ENCODE measurements around the gene PPFIA3. TPM values are rescaled to one million over a fixed set of nuclear protein-coding genes. Genes with fewer than 3 reads are reported as not detected.

PPFIA3 gene
- total and polyA plus RNA-seq, 4 experiments from 2014 or later, result 0.27 to 4.5 (median 2.3) TPM

GRCh38 chr19:49110567-49110966 is 8.8 kb upstream of the PPFIA3 start:
- Mint-ChIP-seq H3K27ac (no peak overlapping the region), H3K9me3 (no peaks in the 10 kb centered on the region), H3K36me3 (peaks cover 31 to 32% of the 10 kb centered on the region in 2 donors), H3K27me3 (no peaks in the 10 kb centered on the region), H3K4me3 (no peak overlapping the region), H3K4me1 (peaks cover 11 to 22% (median 15%) of the 10 kb centered on the region in 4 donors)
- intact Hi-C loops (cut with micrococcal nuclease), result no loop called here
- Histone ChIP-seq H3K36me3 (ENCODE audit: insufficient read depth, low read length) (peaks cover 17% of the 10 kb centered on the region), H3K27ac (ENCODE audit: low read depth, low read length) (no peak overlapping the region), H3K9me3 (ENCODE audit: control insufficient read depth in 1 of 2, low read length in 2 of 2) (no peaks in the 10 kb centered on the region), H3K4me3 (ENCODE audit: low read length in 2 of 2) (no peak overlapping the region), H3K27me3 (ENCODE audit: insufficient read depth, low read length) (no peaks in the 10 kb centered on the region), H3K4me1 (ENCODE audit: insufficient read depth, low read length) (peaks cover 6% of the 10 kb centered on the region)
- no peak for DNase-seq
- ChIA-PET POLR2A (ENCODE audit: partially characterized antibody) (interaction anchor here (0.7 kb wide), 2 partner anchors 345 to 696 kb away, joined by 3 read pairs; no protein-coding TSS in a partner anchor), CTCF (ENCODE audit: partially characterized antibody) (interaction anchor here (0.9 kb wide), 1 partner anchor 13 kb away, joined by 4 read pairs; no protein-coding TSS in a partner anchor)

- Histone ChIP-seq H3K9me3 (ENCODE audit: control insufficient read depth in 1 of 2, low read length in 2 of 2) (no peaks in the 10 kb centered on the region), H3K4me3 (ENCODE audit: low read length in 2 of 2) (no peak overlapping the region), H3K27ac (ENCODE audit: low read depth, low read length) (no peak overlapping the region), H3K4me1 (ENCODE audit: insufficient read depth, low read length) (peaks cover 10% of the 10 kb centered on the region), H3K27me3 (ENCODE audit: insufficient read depth, low read length) (no peaks in the 10 kb centered on the region), H3K36me3 (ENCODE audit: insufficient read depth, low read length) (peaks cover 15% of the 10 kb centered on the region)
- H3K27me3 Mint-ChIP-seq, result no peaks in the 10 kb centered on the region
- peak in 1 of 5 donors; percentile 24 for DNase-seq
- intact Hi-C loops (cut with micrococcal nuclease), result no loop called here
- H3K9me3 Mint-ChIP-seq, result no peaks in the 10 kb centered on the region
- peaks cover 13 to 25% (median 16%) of the 10 kb centered on the region in 4 donors for H3K4me1 Mint-ChIP-seq
- H3K4me3 Mint-ChIP-seq, result peak overlapping the region in 2 of 8 donors; percentile 9 to 59
- peaks cover 24 to 26% of the 10 kb centered on the region in 2 donors for H3K36me3 Mint-ChIP-seq
- ChIA-PET POLR2A (ENCODE audit: partially characterized antibody) (no interaction called here), CTCF (ENCODE audit: partially characterized antibody) (interaction anchor here (0.9 to 1.0 kb wide), 2 partner anchors 14 kb away, joined by 4 to 5 read pairs; no protein-coding TSS in a partner anchor)
- H3K27ac Mint-ChIP-seq, result peak overlapping the region in 2 of 7 donors; percentile 28 to 35
Measured at GRCh38 chr19:49111218-49111998, 7.9 kb upstream of the PPFIA3 start.

GRCh38 chr19:49113762-49114629 is 5.3 kb upstream of the PPFIA3 start, which contains the start of gene LIN7B:
Gene LIN7B, plus strand, starts transcription at chr19:49114370. Its CDS starts 35 bp downstream, at chr19:49114405.
- no peaks in the 10 kb centered on the region for H3K36me3 ChIP-seq (ENCODE audit: insufficient read depth, low read length)
- Mint-ChIP-seq H3K27ac (peak within 1 kb of the TSS; percentile 68 to 95 (median 88)), H3K27me3 (no peaks in the 10 kb centered on the region), H3K9me3 (peaks cover 0 to 2% (median 0%) of the 10 kb centered on the region in 8 donors), H3K36me3 (peaks cover 6 to 9% of the 10 kb centered on the region in 2 donors), H3K4me3 (peak within 1 kb of the TSS; percentile 85 to 95 (median 90)), H3K4me1 (peaks cover 20 to 42% (median 32%) of the 10 kb centered on the region in 4 donors)
- H3K4me3 ChIP-seq (ENCODE audit: low read length in 2 of 2), result peak within 1 kb of the TSS; percentile 14 to 57
- H3K27ac ChIP-seq (ENCODE audit: low read depth, low read length), result peak within 1 kb of the TSS; percentile 48
- DNase-seq, result peak; percentile 74 to 89 (median 82)
- H3K9me3 ChIP-seq (ENCODE audit: control insufficient read depth in 1 of 2, low read length in 2 of 2), result no peaks in the 10 kb centered on the region
- intact Hi-C loops (cut with micrococcal nuclease), result loop anchor here (1.0 kb wide), 3 partner anchors 8 to 29 kb away; partner anchors contain the start of gene SNRNP70
- CTCF ChIA-PET (ENCODE audit: partially characterized antibody), result interaction anchor here (0.5 to 2.9 kb wide), 18 partner anchors 9 to 475 kb away, joined by 3 to 20 read pairs (median 4); partner anchors contain the start of genes GYS1 and RUVBL2
- POLR2A ChIA-PET (ENCODE audit: partially characterized antibody), result interaction anchor here (0.7 to 4.0 kb wide), 9 partner anchors 10 to 604 kb away, joined by 3 to 38 read pairs (median 4); partner anchors contain the start of genes CGB7, GYS1 and RUVBL2
- no peaks in the 10 kb centered on the region for H3K27me3 ChIP-seq (ENCODE audit: insufficient read depth, low read length)
- peaks cover 25% of the 10 kb centered on the region for H3K4me1 ChIP-seq (ENCODE audit: insufficient read depth, low read length)

GRCh38 chr19:49114630-49115363 is 4.5 kb upstream of the PPFIA3 start:
- no peaks in the 10 kb centered on the region for H3K9me3 ChIP-seq (ENCODE audit: control insufficient read depth in 1 of 2, low read length in 2 of 2)
- peak overlapping the region; percentile 48 for H3K27ac ChIP-seq (ENCODE audit: low read depth, low read length)
- Mint-ChIP-seq H3K4me1 (peaks cover 20 to 45% (median 32%) of the 10 kb centered on the region in 4 donors), H3K9me3 (peaks cover 0 to 2% (median 0%) of the 10 kb centered on the region in 8 donors), H3K36me3 (peaks cover 0 to 4% of the 10 kb centered on the region in 2 donors), H3K27ac (peak overlapping the region in 5 of 7 donors; percentile 74 to 89 (median 84)), H3K27me3 (no peaks in the 10 kb centered on the region), H3K4me3 (peak overlapping the region; percentile 73 to 91 (median 85))
- intact Hi-C loops (cut with micrococcal nuclease), result loop anchor here (1.0 to 5.0 kb wide), 4 partner anchors 8 to 338 kb away; partner anchors contain the start of genes ALDH16A1, PIH1D1 and SNRNP70
- ChIA-PET CTCF (ENCODE audit: partially characterized antibody) (interaction anchor here (0.5 to 2.9 kb wide), 13 partner anchors 10 to 474 kb away, joined by 3 to 20 read pairs (median 4); partner anchors contain the start of genes GYS1 and RUVBL2), POLR2A (ENCODE audit: partially characterized antibody) (interaction anchor here (0.8 to 4.0 kb wide), 8 partner anchors 9 to 122 kb away, joined by 3 to 38 read pairs (median 4); partner anchors contain the start of genes CGB7, GYS1 and RUVBL2)
- H3K36me3 ChIP-seq (ENCODE audit: insufficient read depth, low read length), result no peaks in the 10 kb centered on the region
- H3K4me3 ChIP-seq (ENCODE audit: low read length in 2 of 2), result peak overlapping the region in 1 of 2 donors; percentile 54
- peaks cover 26% of the 10 kb centered on the region for H3K4me1 ChIP-seq (ENCODE audit: insufficient read depth, low read length)
- H3K27me3 ChIP-seq (ENCODE audit: insufficient read depth, low read length), result no peaks in the 10 kb centered on the region
- DNase-seq, result peak; percentile 32 to 58 (median 46)

GRCh38 chr19:49116544-49116943 is 2.8 kb upstream of the PPFIA3 start:
- Histone ChIP-seq H3K9me3 (ENCODE audit: control insufficient read depth in 1 of 2, low read length in 2 of 2) (no peaks in the 10 kb centered on the region), H3K36me3 (ENCODE audit: insufficient read depth, low read length) (no peaks in the 10 kb centered on the region), H3K4me3 (ENCODE audit: low read length in 2 of 2) (no peak overlapping the region), H3K27ac (ENCODE audit: low read depth, low read length) (no peak overlapping the region), H3K4me1 (ENCODE audit: insufficient read depth, low read length) (peaks cover 34% of the 10 kb centered on the region), H3K27me3 (ENCODE audit: insufficient read depth, low read length) (no peaks in the 10 kb centered on the region)
- ChIA-PET CTCF (ENCODE audit: partially characterized antibody) (interaction anchor here (0.7 to 2.9 kb wide), 4 partner anchors 10 to 124 kb away, joined by 3 to 11 read pairs (median 6); no protein-coding TSS in a partner anchor), POLR2A (ENCODE audit: partially characterized antibody) (interaction anchor here (3.0 to 4.0 kb wide), 2 partner anchors 12 to 33 kb away, joined by 9 to 38 read pairs; no protein-coding TSS in a partner anchor)
- H3K4me3 Mint-ChIP-seq, result peak overlapping the region in 7 of 8 donors; percentile 5 to 93 (median 43)
- H3K27me3 Mint-ChIP-seq, result no peaks in the 10 kb centered on the region
- H3K9me3 Mint-ChIP-seq, result peaks cover 0 to 3% (median 0%) of the 10 kb centered on the region in 8 donors
- peak in 1 of 5 donors; percentile 9 for DNase-seq
- intact Hi-C loops (cut with micrococcal nuclease), result loop anchor here (5.0 kb wide), 1 partner anchor 336 kb away; the partner anchor contains the start of genes ALDH16A1 and PIH1D1
- H3K4me1 Mint-ChIP-seq, result peaks cover 27 to 50% (median 40%) of the 10 kb centered on the region in 4 donors
- peaks cover 0 to 4% of the 10 kb centered on the region in 2 donors for H3K36me3 Mint-ChIP-seq
- H3K27ac Mint-ChIP-seq, result peak overlapping the region in 5 of 7 donors; percentile 8 to 60 (median 33)

All from CD4-positive, alpha-beta memory T cell (primary cell).